ENCODE measurements around the gene LRRC4.

DNA sequence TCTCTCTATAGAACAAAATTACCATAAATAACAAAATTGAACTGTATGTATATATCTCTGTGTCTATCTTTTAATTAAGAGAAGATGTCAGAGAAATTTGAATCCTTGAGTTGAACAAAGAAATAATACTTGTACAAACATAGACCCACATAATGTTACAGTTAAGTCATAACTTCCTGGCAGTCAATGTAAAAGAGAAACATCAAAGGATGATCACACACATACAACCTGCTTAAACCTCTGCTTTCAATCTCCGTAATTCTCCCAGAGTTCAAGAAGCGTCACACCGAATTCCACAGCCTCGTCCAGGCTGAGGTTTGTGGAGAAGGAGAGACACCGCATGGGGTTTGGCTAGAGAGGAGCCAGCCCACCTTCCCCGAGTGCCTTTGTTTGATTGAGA, 40.1 kb upstream of the LRRC4 start:
- TF ChIP-seq, protein P1, sequence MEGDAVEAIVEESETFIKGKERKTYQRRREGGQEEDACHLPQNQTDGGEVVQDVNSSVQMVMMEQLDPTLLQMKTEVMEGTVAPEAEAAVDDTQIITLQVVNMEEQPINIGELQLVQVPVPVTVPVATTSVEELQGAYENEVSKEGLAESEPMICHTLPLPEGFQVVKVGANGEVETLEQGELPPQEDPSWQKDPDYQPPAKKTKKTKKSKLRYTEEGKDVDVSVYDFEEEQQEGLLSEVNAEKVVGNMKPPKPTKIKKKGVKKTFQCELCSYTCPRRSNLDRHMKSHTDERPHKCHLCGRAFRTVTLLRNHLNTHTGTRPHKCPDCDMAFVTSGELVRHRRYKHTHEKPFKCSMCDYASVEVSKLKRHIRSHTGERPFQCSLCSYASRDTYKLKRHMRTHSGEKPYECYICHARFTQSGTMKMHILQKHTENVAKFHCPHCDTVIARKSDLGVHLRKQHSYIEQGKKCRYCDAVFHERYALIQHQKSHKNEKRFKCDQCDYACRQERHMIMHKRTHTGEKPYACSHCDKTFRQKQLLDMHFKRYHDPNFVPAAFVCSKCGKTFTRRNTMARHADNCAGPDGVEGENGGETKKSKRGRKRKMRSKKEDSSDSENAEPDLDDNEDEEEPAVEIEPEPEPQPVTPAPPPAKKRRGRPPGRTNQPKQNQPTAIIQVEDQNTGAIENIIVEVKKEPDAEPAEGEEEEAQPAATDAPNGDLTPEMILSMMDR (IDR thresholded peaks at IDR 0.05) = no peak
- TF ChIP-seq POLR2A (IDR thresholded peaks at IDR 0.05) = no peak
- TF ChIP-seq EP300 (IDR thresholded peaks at IDR 0.05) = no peak
- TF ChIP-seq POLR2AphosphoS5 (IDR thresholded peaks at IDR 0.05) = no peak

Measured in sigmoid colon (tissue), 4 donors.